HCT116 (cell line): Measurements from ENCODE around the gene USO1. TPM values are rescaled to one million over a fixed set of nuclear protein-coding genes. Genes with fewer than 3 reads are reported as not detected.
A peak's percentile ranks its signal among the peaks of the same experiment; 100 is the strongest.

Experiments
- ATAC-seq: fragments of 200-7000 bp; cut with Tn5 transposase; 2 replicates; pipeline ENCODE4 v1.9.1; 2020; ENCODE audit warnings: mild to moderate bottlenecking, moderate library complexity
- Bru-seq: library from RNA; stranded (reverse); fragments of 400-500 nt; gene quantifications from one replicate; lab custom pipeline; 2021; lab: Mats Ljungman, UMichigan
- BruChase-seq, 2 experiments: library from RNA; stranded (reverse); fragments of 400-500 nt; gene quantifications; one replicate each; lab custom pipeline; 2021; lab: Mats Ljungman, UMichigan
- BruUV-seq: library from RNA; stranded (reverse); fragments of 400-500 nt; replicated peaks from 2 replicates; lab custom pipeline; 2021; lab: Mats Ljungman, UMichigan
- CTCF ChIA-PET: fragments of 300-600 bp; sonication (Branson Sonifier 250); formaldehyde crosslinking; loops from one replicate; lab custom pipeline; 2021; ENCODE audit warnings: antibody characterized with exemption; lab: Charles Lee
- POLR2A ChIA-PET: fragments of 300-600, 350-600 bp; sonication (Branson Sonifier 250); formaldehyde crosslinking; loops from one replicate; lab custom pipeline; 2021; ENCODE audit warnings: antibody characterized with exemption; lab: Charles Lee
- RAD21 ChIA-PET, 2 experiments: fragments of 300-600 bp; sonication (Branson Sonifier 250); formaldehyde crosslinking; loops; one replicate each; lab custom pipeline; 2023; ENCODE audit warnings: low total read pairs in 2 of 2; ENCODE audit not compliant: uncharacterized antibody in 2 of 2, unreplicated experiment in 2 of 2, low non-redundant PET in 1 of 2; lab: Charles Lee
- DNase-seq: peaks from one replicate; pipeline ENCODE4 v3.0.0-alpha.2; 2010; ENCODE audit warnings: low read depth, low spot score
- H2AFZ ChIP-seq: fragments of 200-600 bp; shearing (Covaris generic), sonication (generic); 2 replicates; pipeline ENCODE4 v1.6.1; 2017; ENCODE audit warnings: low read depth, mixed run types, mixed read lengths, antibody characterized with exemption, low read length; ENCODE audit not compliant: poor library complexity, severe bottlenecking
- H3K27ac ChIP-seq: 2 replicates; pipeline ENCODE4 v1.5.1; 2012; ENCODE audit warnings: low read depth, low read length
- H3K27me3 ChIP-seq: fragments of 200-600 bp; sonication (generic); 2 replicates; pipeline ENCODE4 v1.6.1; 2016; ENCODE audit warnings: mixed run types, low read length, mixed read lengths; ENCODE audit not compliant: insufficient read depth
- H3K36me3 ChIP-seq, 2 experiments: fragments of 200-500 bp in 1 of 2; fragments of 200-600 bp in 1 of 2; sonication (Bioruptor generic) in 1 of 2; sonication (generic) in 1 of 2; 2 replicates each; pipeline versions ENCODE4 v1.5.1 to v1.6.1; 2014 to 2016; ENCODE audit warnings: low read length in 2 of 2, inconsistent platforms in 1 of 2, mixed read lengths in 1 of 2, mixed run types in 1 of 2; ENCODE audit not compliant: insufficient read depth in 2 of 2, control insufficient read depth in 1 of 2
- H3K4me1 ChIP-seq, 2 experiments: fragments of 200-600 bp in 1 of 2; sonication (generic) in 1 of 2; 2 replicates each; pipeline versions ENCODE4 v1.5.1 to v1.6.1; 2012 to 2017; ENCODE audit warnings: low read length in 2 of 2, inconsistent platforms in 1 of 2, mild to moderate bottlenecking in 1 of 2, mixed read lengths in 1 of 2, mixed run types in 1 of 2, moderate library complexity in 1 of 2; ENCODE audit not compliant: insufficient read depth in 2 of 2, control insufficient read depth in 1 of 2
- H3K4me2 ChIP-seq: fragments of 200-600 bp; sonication (generic); 2 replicates; pipeline ENCODE4 v1.6.1; 2017; ENCODE audit warnings: mixed run types, low read length, mixed read lengths
- H3K4me3 ChIP-seq, 2 experiments: fragments of 200-600 bp in 1 of 2; sonication (generic) in 1 of 2; replicated peaks in 1 of 2; 2 replicates each; pipeline ENCODE4 v1.5.1; 2011 to 2016; ENCODE audit warnings: low read length in 2 of 2, control low read depth in 1 of 2, low read depth in 1 of 2, mild to moderate bottlenecking in 1 of 2, mixed read lengths in 1 of 2, mixed run types in 1 of 2
- H3K79me2 ChIP-seq: fragments of 200-600 bp; sonication (generic); 2 replicates; pipeline ENCODE4 v1.6.1; 2017; ENCODE audit warnings: mild to moderate bottlenecking, mixed run types, low read length, moderate library complexity, mixed read lengths; ENCODE audit not compliant: insufficient read depth
- H3K9ac ChIP-seq: fragments of 200-600 bp; sonication (generic); 2 replicates; pipeline ENCODE4 v1.6.1; 2016; ENCODE audit warnings: low read length, mixed read lengths
- H3K9me2 ChIP-seq: fragments of 200-600 bp; sonication (generic), shearing (Covaris generic); 2 replicates; pipeline ENCODE4 v1.6.1; 2017; ENCODE audit warnings: mixed run types, mild to moderate bottlenecking, moderate library complexity; ENCODE audit not compliant: insufficient read depth
- H3K9me3 ChIP-seq, 2 experiments: fragments of 200-500 bp in 1 of 2; fragments of 200-600 bp in 1 of 2; sonication (Bioruptor generic) in 1 of 2; sonication (generic) in 1 of 2; 2 replicates each; pipeline ENCODE4 v1.6.1; 2014 to 2017; ENCODE audit warnings: low read length in 2 of 2, mixed read lengths in 2 of 2, inconsistent platforms in 1 of 2, low read depth in 1 of 2, mild to moderate bottlenecking in 1 of 2, mixed run types in 1 of 2, moderate library complexity in 1 of 2; ENCODE audit not compliant: control insufficient read depth in 1 of 2, insufficient read depth in 1 of 2
- H4K20me1 ChIP-seq: fragments of 200-600 bp; sonication (generic), shearing (Covaris generic); 2 replicates; pipeline ENCODE4 v1.6.1; 2017; ENCODE audit warnings: mixed run types, mild to moderate bottlenecking, moderate library complexity; ENCODE audit not compliant: insufficient read depth
- EGR1 ChIP-seq: IDR thresholded peaks from 2 replicates; pipeline ENCODE4 v1.6.1; 2012; ENCODE audit warnings: low read depth
- FOSL1 ChIP-seq: IDR thresholded peaks from 2 replicates; pipeline ENCODE4 v1.6.1; 2012; ENCODE audit warnings: low read depth
- POLR2A ChIP-seq: IDR thresholded peaks from 2 replicates; pipeline ENCODE4 v1.7.0; 2011; ENCODE audit warnings: borderline replicate concordance; ENCODE audit not compliant: insufficient read depth, insufficient read length; ENCODE audit errors: extremely low read depth
- POLR2AphosphoS5 ChIP-seq: IDR thresholded peaks from 2 replicates; pipeline ENCODE4 v1.6.1; 2011; ENCODE audit warnings: mild to moderate bottlenecking, low read depth, low read length, moderate library complexity
- SIN3A ChIP-seq: IDR thresholded peaks from 2 replicates; pipeline ENCODE4 v1.6.1; 2012; ENCODE audit warnings: low read depth
- TCF7L2 ChIP-seq: IDR thresholded peaks from 2 replicates; pipeline ENCODE4 v1.7.0; 2011; ENCODE audit warnings: borderline replicate concordance, inconsistent platforms; ENCODE audit not compliant: insufficient read depth, insufficient read length; ENCODE audit errors: extremely low read depth
- ZFX ChIP-seq: fragments of 450-650 bp; IDR thresholded peaks from 2 replicates; pipeline ENCODE4 v1.6.1; 2017
- ZNF274 ChIP-seq: fragments of 200-500 bp; sonication (Bioruptor generic); IDR thresholded peaks from 2 replicates; pipeline ENCODE4 v1.6.1; 2014; ENCODE audit warnings: mild to moderate bottlenecking, low read depth, low read length, inconsistent platforms
- intact Hi-C: fragments of 100-400 bp; cut with micrococcal nuclease; formaldehyde crosslinking; loops from 2 replicates; pipeline ENCODE4 v1.10.0; 2022
- long read RNA-seq: library from polyadenylated mRNA; unstranded; transcript quantifications from one replicate; pipeline ENCODE4 v2.0.0, GENCODE V29; 2021; ENCODE audit not compliant: unreplicated experiment
- polyA plus RNA-seq: library from polyadenylated mRNA; unstranded; fragments of >200 nt; gene quantifications from 2 replicates; pipeline ENCODE4 v1.2.1, GENCODE V29; 2012; ENCODE audit warnings: missing spikeins
- total RNA-seq: library from RNA; stranded (reverse); gene quantifications from one replicate; pipeline ENCODE4 v1.2.1, GENCODE V29; 2021; ENCODE audit not compliant: unreplicated experiment
- TF ChIP-seq, protein P1 (sequence below): IDR thresholded peaks from 2 replicates; pipeline ENCODE4 v1.6.1; 2012
- TF ChIP-seq, protein P2 (sequence below), 3 experiments: fragments of 200-600 bp in 1 of 3; sonication (generic) in 1 of 3; IDR thresholded peaks in 2 of 3; conservative IDR thresholded peaks in 1 of 3; 2 replicates each; pipeline ENCODE4 v1.5.1; 2012 to 2017; ENCODE audit warnings: low read depth in 2 of 3, low read length in 2 of 3, antibody characterized with exemption in 1 of 3, borderline replicate concordance in 1 of 3, control low read depth in 1 of 3, mild to moderate bottlenecking in 1 of 3, mixed read lengths in 1 of 3, mixed run types in 1 of 3, moderate library complexity in 1 of 3; ENCODE audit not compliant: insufficient read depth in 1 of 3
- TF ChIP-seq, protein P3 (sequence below): IDR thresholded peaks from 2 replicates; pipeline ENCODE4 v1.6.1; 2012
- TF ChIP-seq, protein P4 (sequence below): IDR thresholded peaks from 2 replicates; pipeline ENCODE4 v1.6.1; 2011; ENCODE audit warnings: mild to moderate bottlenecking, low read length, moderate library complexity; ENCODE audit not compliant: insufficient replicate concordance; ENCODE audit errors: extremely low read depth

The USO1 gene, protein sequence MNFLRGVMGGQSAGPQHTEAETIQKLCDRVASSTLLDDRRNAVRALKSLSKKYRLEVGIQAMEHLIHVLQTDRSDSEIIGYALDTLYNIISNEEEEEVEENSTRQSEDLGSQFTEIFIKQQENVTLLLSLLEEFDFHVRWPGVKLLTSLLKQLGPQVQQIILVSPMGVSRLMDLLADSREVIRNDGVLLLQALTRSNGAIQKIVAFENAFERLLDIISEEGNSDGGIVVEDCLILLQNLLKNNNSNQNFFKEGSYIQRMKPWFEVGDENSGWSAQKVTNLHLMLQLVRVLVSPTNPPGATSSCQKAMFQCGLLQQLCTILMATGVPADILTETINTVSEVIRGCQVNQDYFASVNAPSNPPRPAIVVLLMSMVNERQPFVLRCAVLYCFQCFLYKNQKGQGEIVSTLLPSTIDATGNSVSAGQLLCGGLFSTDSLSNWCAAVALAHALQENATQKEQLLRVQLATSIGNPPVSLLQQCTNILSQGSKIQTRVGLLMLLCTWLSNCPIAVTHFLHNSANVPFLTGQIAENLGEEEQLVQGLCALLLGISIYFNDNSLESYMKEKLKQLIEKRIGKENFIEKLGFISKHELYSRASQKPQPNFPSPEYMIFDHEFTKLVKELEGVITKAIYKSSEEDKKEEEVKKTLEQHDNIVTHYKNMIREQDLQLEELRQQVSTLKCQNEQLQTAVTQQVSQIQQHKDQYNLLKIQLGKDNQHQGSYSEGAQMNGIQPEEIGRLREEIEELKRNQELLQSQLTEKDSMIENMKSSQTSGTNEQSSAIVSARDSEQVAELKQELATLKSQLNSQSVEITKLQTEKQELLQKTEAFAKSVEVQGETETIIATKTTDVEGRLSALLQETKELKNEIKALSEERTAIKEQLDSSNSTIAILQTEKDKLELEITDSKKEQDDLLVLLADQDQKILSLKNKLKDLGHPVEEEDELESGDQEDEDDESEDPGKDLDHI
- 72.7 TPM for total RNA-seq
- polyA plus RNA-seq, result 24.2 and 28.3 TPM in 2 replicates
- Bru-seq, nascent RNA, result percentile 89 among the genes with signal in this experiment
- percentile 92 among the genes with signal in this experiment for BruChase-seq, experiment 1, labeled RNA remaining after a 6-hour chase
- BruChase-seq, experiment 2, labeled RNA remaining after a 2-hour chase, result percentile 89 among the genes with signal in this experiment
- long read RNA-seq, full-length matches to known transcripts, result 145 of 247 reads
- long read RNA-seq, partial matches to known transcripts, result 44 of 247 reads
- long read RNA-seq, other reads (novel, unspliced or antisense), result 58 of 247 reads

DNA sequence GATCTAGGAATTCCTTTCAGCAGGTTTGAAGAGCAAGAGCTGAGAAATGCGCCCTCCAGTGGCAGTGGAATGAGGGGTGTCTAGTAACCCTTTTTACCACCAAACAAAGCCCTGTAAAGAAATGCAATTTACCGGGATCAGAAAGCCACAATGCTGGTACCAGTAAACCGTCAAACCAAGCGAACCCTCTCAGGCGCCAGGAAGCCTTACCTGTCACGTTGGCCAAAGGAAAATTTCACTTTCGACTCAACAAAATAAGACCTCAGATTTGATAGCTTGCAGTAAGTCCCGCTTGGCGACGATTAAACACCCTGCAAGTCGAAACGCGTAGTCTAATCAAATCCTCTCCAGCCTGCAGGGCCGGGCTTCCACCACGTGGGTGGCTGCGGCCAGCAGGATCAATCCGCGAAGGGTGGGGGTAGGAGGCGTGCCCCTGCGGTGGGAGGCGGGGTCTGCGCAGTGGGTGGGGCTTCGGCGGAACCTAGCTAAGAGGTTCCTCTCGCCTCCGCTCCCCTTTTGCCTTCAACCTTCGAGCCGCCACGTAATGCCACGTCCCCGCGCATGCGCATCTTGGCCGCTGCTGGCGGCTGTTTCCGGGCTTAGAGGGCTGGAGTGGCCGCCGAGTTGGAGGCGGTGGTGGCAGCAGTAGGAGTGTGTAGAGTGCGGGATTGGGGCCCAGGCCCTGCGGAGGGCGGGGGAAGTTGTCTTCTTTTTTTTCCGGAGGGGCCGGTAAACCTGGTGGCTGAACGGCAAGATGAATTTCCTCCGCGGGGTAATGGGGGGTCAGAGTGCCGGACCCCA, at the start of gene USO1:
Gene USO1, plus strand, starts transcription at position 512 of the 801 bp plus-strand sequence. Its CDS starts 243 bp downstream, at position 755.
- POLR2A ChIA-PET, result interaction anchor here (1.0 to 2.9 kb wide), 12 partner anchors 9 to 101 kb away, joined by 3 to 12 read pairs (median 4); partner anchors contain the start of gene CDKL2
- no peak for TF ChIP-seq ZNF274
- peak; percentile 79 for TF ChIP-seq EGR1
- peak; percentile 88 for TF ChIP-seq POLR2A
- TF ChIP-seq, protein P1, sequence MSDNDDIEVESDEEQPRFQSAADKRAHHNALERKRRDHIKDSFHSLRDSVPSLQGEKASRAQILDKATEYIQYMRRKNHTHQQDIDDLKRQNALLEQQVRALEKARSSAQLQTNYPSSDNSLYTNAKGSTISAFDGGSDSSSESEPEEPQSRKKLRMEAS, result peak; percentile 99
- peak; percentile 85 for TF ChIP-seq SIN3A
- TF ChIP-seq, protein P2, sequence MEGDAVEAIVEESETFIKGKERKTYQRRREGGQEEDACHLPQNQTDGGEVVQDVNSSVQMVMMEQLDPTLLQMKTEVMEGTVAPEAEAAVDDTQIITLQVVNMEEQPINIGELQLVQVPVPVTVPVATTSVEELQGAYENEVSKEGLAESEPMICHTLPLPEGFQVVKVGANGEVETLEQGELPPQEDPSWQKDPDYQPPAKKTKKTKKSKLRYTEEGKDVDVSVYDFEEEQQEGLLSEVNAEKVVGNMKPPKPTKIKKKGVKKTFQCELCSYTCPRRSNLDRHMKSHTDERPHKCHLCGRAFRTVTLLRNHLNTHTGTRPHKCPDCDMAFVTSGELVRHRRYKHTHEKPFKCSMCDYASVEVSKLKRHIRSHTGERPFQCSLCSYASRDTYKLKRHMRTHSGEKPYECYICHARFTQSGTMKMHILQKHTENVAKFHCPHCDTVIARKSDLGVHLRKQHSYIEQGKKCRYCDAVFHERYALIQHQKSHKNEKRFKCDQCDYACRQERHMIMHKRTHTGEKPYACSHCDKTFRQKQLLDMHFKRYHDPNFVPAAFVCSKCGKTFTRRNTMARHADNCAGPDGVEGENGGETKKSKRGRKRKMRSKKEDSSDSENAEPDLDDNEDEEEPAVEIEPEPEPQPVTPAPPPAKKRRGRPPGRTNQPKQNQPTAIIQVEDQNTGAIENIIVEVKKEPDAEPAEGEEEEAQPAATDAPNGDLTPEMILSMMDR (IDR thresholded peaks at IDR 0.05 in 2 of 3, conservative IDR thresholded peaks at IDR 0.05 in 1 of 3; ENCODE audit: borderline replicate concordance in 1 of 3, insufficient read depth in 1 of 3, low read depth in 2 of 3, low read length in 2 of 3), result peak; percentile 80 to 86 (median 84); a peak in 5 of 6 replicates
- TF ChIP-seq ZFX, result no peak
- TF ChIP-seq FOSL1, result no peak
- TF ChIP-seq, protein P3, sequence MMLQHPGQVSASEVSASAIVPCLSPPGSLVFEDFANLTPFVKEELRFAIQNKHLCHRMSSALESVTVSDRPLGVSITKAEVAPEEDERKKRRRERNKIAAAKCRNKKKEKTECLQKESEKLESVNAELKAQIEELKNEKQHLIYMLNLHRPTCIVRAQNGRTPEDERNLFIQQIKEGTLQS, result no peak
- TF ChIP-seq TCF7L2, result peak; percentile 44
- TF ChIP-seq, protein P4, sequence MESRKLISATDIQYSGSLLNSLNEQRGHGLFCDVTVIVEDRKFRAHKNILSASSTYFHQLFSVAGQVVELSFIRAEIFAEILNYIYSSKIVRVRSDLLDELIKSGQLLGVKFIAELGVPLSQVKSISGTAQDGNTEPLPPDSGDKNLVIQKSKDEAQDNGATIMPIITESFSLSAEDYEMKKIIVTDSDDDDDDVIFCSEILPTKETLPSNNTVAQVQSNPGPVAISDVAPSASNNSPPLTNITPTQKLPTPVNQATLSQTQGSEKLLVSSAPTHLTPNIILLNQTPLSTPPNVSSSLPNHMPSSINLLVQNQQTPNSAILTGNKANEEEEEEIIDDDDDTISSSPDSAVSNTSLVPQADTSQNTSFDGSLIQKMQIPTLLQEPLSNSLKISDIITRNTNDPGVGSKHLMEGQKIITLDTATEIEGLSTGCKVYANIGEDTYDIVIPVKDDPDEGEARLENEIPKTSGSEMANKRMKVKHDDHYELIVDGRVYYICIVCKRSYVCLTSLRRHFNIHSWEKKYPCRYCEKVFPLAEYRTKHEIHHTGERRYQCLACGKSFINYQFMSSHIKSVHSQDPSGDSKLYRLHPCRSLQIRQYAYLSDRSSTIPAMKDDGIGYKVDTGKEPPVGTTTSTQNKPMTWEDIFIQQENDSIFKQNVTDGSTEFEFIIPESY, result no peak
- TF ChIP-seq POLR2AphosphoS5, result peak; percentile 96

More for the DNA sequence above, at the start of gene USO1:
- H3K9me2 ChIP-seq, result no peaks in the 10 kb centered on the region
- intact Hi-C loops, result loop anchor here (1.0 kb wide), 2 partner anchors 51 to 70 kb away; partner anchors contain the start of gene G3BP2
- no peak within 1 kb of the TSS for H2AFZ ChIP-seq
- ChIA-PET RAD21 (interaction anchor here in 1 of 2 experiments (0.6 kb wide), 1 partner anchor 72 kb away, joined by 3 read pairs; no protein-coding TSS in a partner anchor), CTCF (interaction anchor here (1.0 to 2.5 kb wide), 14 partner anchors 8 to 792 kb away, joined by 3 to 7 read pairs (median 4); no protein-coding TSS in a partner anchor)
- H3K9ac ChIP-seq, result peak within 1 kb of the TSS; percentile 93
- no peaks in the 10 kb centered on the region for H3K27me3 ChIP-seq
- ATAC-seq (peak; percentile 92), DNase-seq (peak; percentile 97)
- H4K20me1 ChIP-seq, result no peaks in the 10 kb centered on the region
- H3K27ac ChIP-seq, result peak within 1 kb of the TSS; percentile 80
- H3K4me2 ChIP-seq, result peak within 1 kb of the TSS; percentile 83
- no TSS peak for BruUV-seq
- no peaks in the 10 kb centered on the region for H3K36me3 ChIP-seq
- peaks cover 7 to 18% of the 10 kb centered on the region in 2 experiments for H3K4me1 ChIP-seq
- peak within 1 kb of the TSS; percentile 89 to 99 for H3K4me3 ChIP-seq
- no peaks in the 10 kb centered on the region for H3K9me3 ChIP-seq
- peaks cover 65% of the 10 kb centered on the region for H3K79me2 ChIP-seq
